Spleen (tissue), 11 donors: Measurements from ENCODE around the gene VWC2. TPM values are rescaled to one million over a fixed set of nuclear protein-coding genes. Genes with fewer than 3 reads are reported as not detected.
"Not testable (repeated sequence)": the region's sequence is repeated elsewhere in the genome, so short reads cannot be mapped to it uniquely, and the experiment has no call there.

ENCODE experiments used
- DNase-seq: peaks from one replicate; pipeline ENCODE4 v3.0.0-alpha.2; 2020
- H3K27ac ChIP-seq, 8 donors: fragments of 200-600 bp; sonication (generic) in 7 of 8; 1 replicate in 4 of 8; 2 replicates in 4 of 8; pipeline versions ENCODE4 v1.5.0 to v1.8.0; 2016 to 2021; ENCODE audit warnings: inconsistent platforms in 4 of 8, mild to moderate bottlenecking in 4 of 8, moderate library complexity in 1 of 8
- H3K27me3 ChIP-seq, 7 donors: fragments of 200-600 bp; sonication (generic) in 6 of 7; replicated peaks in 1 of 7; 1 replicate in 4 of 7; 2 replicates in 3 of 7; pipeline versions ENCODE4 v1.5.0 to v1.8.0; 2016 to 2021; ENCODE audit warnings: inconsistent platforms in 3 of 7, mild to moderate bottlenecking in 1 of 7
- H3K36me3 ChIP-seq, 6 donors: fragments of 200-600 bp; sonication (generic) in 5 of 6; 1 replicate in 4 of 6; 2 replicates in 2 of 6; pipeline versions ENCODE4 v1.5.0 to v1.8.0; 2016 to 2021; ENCODE audit warnings: inconsistent platforms in 2 of 6
- H3K4me1 ChIP-seq, 6 donors: fragments of 200-600 bp; sonication (generic) in 5 of 6; 1 replicate in 3 of 6; 2 replicates in 3 of 6; pipeline versions ENCODE4 v1.5.0 to v1.8.0; 2016 to 2021; ENCODE audit warnings: inconsistent platforms in 3 of 6
- H3K4me3 ChIP-seq, 8 donors: fragments of 200-600 bp; sonication (generic) in 7 of 8; 1 replicate in 4 of 8; 2 replicates in 4 of 8; pipeline versions ENCODE4 v1.5.0 to v1.8.0; 2016 to 2021; ENCODE audit warnings: inconsistent platforms in 4 of 8, mild to moderate bottlenecking in 4 of 8, moderate library complexity in 2 of 8
- H3K9me3 ChIP-seq, 8 donors: fragments of 200-600 bp; sonication (generic) in 7 of 8; 1 replicate in 4 of 8; 2 replicates in 4 of 8; pipeline versions ENCODE4 v1.5.0 to v1.8.0; 2016 to 2021; ENCODE audit warnings: inconsistent platforms in 4 of 8
- CTCF ChIP-seq, 11 experiments: fragments of 200-600 bp in 7 of 11; fragments of 450-650 bp in 4 of 11; sonication (generic) in 4 of 11; IDR thresholded peaks in 8 of 11; conservative IDR thresholded peaks in 3 of 11; 1 replicate in 7 of 11; 2 replicates in 4 of 11; pipeline versions ENCODE4 v1.4.0 to v1.8.0; 2016 to 2021; ENCODE audit warnings: antibody characterized with exemption in 11 of 11, inconsistent platforms in 4 of 11, mild to moderate bottlenecking in 1 of 11
- POLR2A ChIP-seq, 3 donors: fragments of 450-650 bp; IDR thresholded peaks; one replicate each; pipeline ENCODE4 v1.5.1; 2017; ENCODE audit warnings: antibody characterized with exemption in 3 of 3, mild to moderate bottlenecking in 1 of 3
- POLR2AphosphoS5 ChIP-seq, 3 donors: sonication (generic); formaldehyde crosslinking; IDR thresholded peaks; one replicate each; pipeline ENCODE4 v1.5.1; 2017; ENCODE audit warnings: antibody characterized with exemption in 3 of 3
- WGBS, 5 donors: extraction: QIAGEN DNeasy Blood & Tissue Kit in 3 of 5; methylation state at CpG; one replicate each; pipeline versions ENCODE4 v1.1.5 to v1.1.7; 2013 to 2018; 5-methylcytosine and 5-hydroxymethylcytosine counted together
- intact Hi-C: fragments of 100-400 bp; cut with DNase I; formaldehyde crosslinking; loops from one replicate; pipeline ENCODE4 v1.15.0; 2023; ENCODE audit warnings: low total_unique reads
- polyA plus RNA-seq, 3 donors: library from polyadenylated mRNA; stranded (reverse); fragments of 200-250 nt; gene quantifications; one replicate each; pipeline ENCODE4 v1.2.1, GENCODE V29; 2013
- total RNA-seq, 7 donors: library from RNA; depleted of rRNA in 3 of 7; stranded (reverse); fragments of >200 nt in 3 of 7; fragmentation: NEBNext Ultra II Directional in 4 of 7; extraction: Animal tissue kit (Norgen Biotek cat#: 25700) in 4 of 7; gene quantifications; one replicate each; pipeline versions ENCODE4 v1.1.0 to v1.2.1, GENCODE V29; 2016 to 2021
- donor health status: healthy with polysubstance abuse.
- donor health status: DM: no; HTN: no; CAD: no; lungs with moderate emphysema.
- donor health status: DM: no; HTN: no; CAD: no.
- donor health status: Bipolar disorder and iron deficiency.
- donor health status: healthy.
- donor health status: DM: no; HTN: no; CAD: no.
- donor health status: DM: yes; HTN: yes; CAD: no.

The VWC2 gene
- total and polyA plus RNA-seq, 10 donors = under 0.01 to 0.11 (median 0.07) TPM; not detected in 7

- DNase-seq = no peak
- Histone ChIP-seq H3K9me3 (no peaks in the 10 kb centered on the region), H3K4me1 (no peaks in the 10 kb centered on the region), H3K27me3 (peaks cover 0 to 10% (median 0%) of the 10 kb centered on the region in 7 donors), H3K36me3 (no peaks in the 10 kb centered on the region), H3K4me3 (no peak overlapping the region), H3K27ac (no peak overlapping the region)
- TF ChIP-seq POLR2A (IDR thresholded peaks at IDR 0.05) = no peak
- no peak for TF ChIP-seq POLR2AphosphoS5 (IDR thresholded peaks at IDR 0.05)
- TF ChIP-seq CTCF (IDR thresholded peaks at IDR 0.05 in 8 of 11, conservative IDR thresholded peaks at IDR 0.05 in 3 of 11) = no peak
- WGBS, 5 donors = 78 to 88% (median 85%) methylated on average over 10 of the region's 10 CpGs
- intact Hi-C loops = no loop called here
Measured at GRCh38 chr7:49850921-49851613, 77.6 kb downstream of the VWC2 start.

DNA sequence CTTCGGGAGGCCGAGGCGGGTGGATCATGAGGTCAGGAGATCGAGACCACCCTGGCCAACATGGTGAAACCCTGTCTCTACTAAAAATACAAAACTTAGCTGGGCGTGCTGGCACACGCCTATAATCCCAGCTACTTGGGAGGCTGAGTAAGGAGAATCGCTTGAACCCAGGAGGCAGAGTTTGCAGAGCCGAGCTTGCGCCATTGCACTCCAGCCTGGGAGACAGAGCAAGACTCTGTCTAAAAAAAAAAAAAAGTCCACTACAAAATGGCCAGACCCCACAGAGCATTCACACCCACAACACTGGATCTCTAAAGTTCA is 78.1 kb downstream of the VWC2 start:
- DNase-seq, H3K27ac ChIP-seq, H3K4me3 ChIP-seq, H3K9me3 ChIP-seq, H3K36me3 ChIP-seq, H3K4me1 ChIP-seq, intact Hi-C loops: not testable (repeated sequence)
- WGBS, 5 donors = 89 to 96% (median 93%) methylated on average over 9 of the region's 9 CpGs
- H3K27me3 ChIP-seq = peaks cover 0 to 10% (median 0%) of the 10 kb centered on the region in 7 donors

- Histone ChIP-seq H3K4me1 (no peaks in the 10 kb centered on the region), H3K36me3 (no peaks in the 10 kb centered on the region), H3K27me3 (peaks cover 0 to 6% (median 0%) of the 10 kb centered on the region in 7 donors), H3K27ac (no peak overlapping the region), H3K4me3 (no peak overlapping the region), H3K9me3 (no peaks in the 10 kb centered on the region)
- intact Hi-C loops = no loop called here
- no peak for DNase-seq
- no peak for TF ChIP-seq POLR2A (IDR thresholded peaks at IDR 0.05)
- TF ChIP-seq CTCF (IDR thresholded peaks at IDR 0.05 in 8 of 11, conservative IDR thresholded peaks at IDR 0.05 in 3 of 11) = peak; percentile 8 to 70 (median 46)
- 40 to 57% (median 49%) methylated on average over 11 of the region's 11 CpGs for WGBS, 5 donors
Measured at GRCh38 chr7:49852619-49853462, 79.4 kb downstream of the VWC2 start.

- no peak overlapping the region for H3K27ac ChIP-seq
- no peaks in the 10 kb centered on the region for H3K27me3 ChIP-seq
- H3K9me3 ChIP-seq = no peaks in the 10 kb centered on the region
- no peak for TF ChIP-seq CTCF (IDR thresholded peaks at IDR 0.05 in 8 of 11, conservative IDR thresholded peaks at IDR 0.05 in 3 of 11)
- TF ChIP-seq POLR2A (IDR thresholded peaks at IDR 0.05) = no peak
- no peak for TF ChIP-seq POLR2AphosphoS5 (IDR thresholded peaks at IDR 0.05)
- no peaks in the 10 kb centered on the region for H3K4me1 ChIP-seq
- H3K36me3 ChIP-seq = no peaks in the 10 kb centered on the region
- H3K4me3 ChIP-seq = no peak overlapping the region
- intact Hi-C loops = no loop called here
- no peak for DNase-seq
- WGBS, 5 donors = 53 to 69% (median 57%) methylated on average over 7 of the region's 7 CpGs
Measured at GRCh38 chr7:49855281-49855980, 82.0 kb downstream of the VWC2 start.
